Loucy (cell line): ENCODE results near the gene LPGAT1.

ENCODE experiments used
- CTCF ChIP-seq: fragments of 200-600 bp; sonication (generic); conservative IDR thresholded peaks from 2 replicates; pipeline ENCODE4 v1.5.1; 2014; ENCODE audit warnings: mild to moderate bottlenecking, antibody characterized with exemption, low read length
- EZH2phosphoT487 ChIP-seq: fragments of 200-600 bp; IDR thresholded peaks from 2 replicates; pipeline ENCODE4 v1.6.1; 2018; ENCODE audit warnings: antibody characterized with exemption, mild to moderate bottlenecking, moderate library complexity, borderline replicate concordance

- TF ChIP-seq EZH2phosphoT487 = no peak
- no peak for TF ChIP-seq CTCF
Observed at GRCh38 chr1:211734791-211735190, 95.8 kb downstream of the LPGAT1 start.
